HG03520 (cell line): ENCODE data around the gene ZNF18.

ENCODE experiments used
- ATAC-seq: cut with Tn5 transposase; IDR thresholded peaks from one replicate; pipeline ENCODE4 v1.9.1; 2021; ENCODE audit warnings: mild to moderate bottlenecking, moderate library complexity; ENCODE audit not compliant: unreplicated experiment

Gene ZNF18, protein sequence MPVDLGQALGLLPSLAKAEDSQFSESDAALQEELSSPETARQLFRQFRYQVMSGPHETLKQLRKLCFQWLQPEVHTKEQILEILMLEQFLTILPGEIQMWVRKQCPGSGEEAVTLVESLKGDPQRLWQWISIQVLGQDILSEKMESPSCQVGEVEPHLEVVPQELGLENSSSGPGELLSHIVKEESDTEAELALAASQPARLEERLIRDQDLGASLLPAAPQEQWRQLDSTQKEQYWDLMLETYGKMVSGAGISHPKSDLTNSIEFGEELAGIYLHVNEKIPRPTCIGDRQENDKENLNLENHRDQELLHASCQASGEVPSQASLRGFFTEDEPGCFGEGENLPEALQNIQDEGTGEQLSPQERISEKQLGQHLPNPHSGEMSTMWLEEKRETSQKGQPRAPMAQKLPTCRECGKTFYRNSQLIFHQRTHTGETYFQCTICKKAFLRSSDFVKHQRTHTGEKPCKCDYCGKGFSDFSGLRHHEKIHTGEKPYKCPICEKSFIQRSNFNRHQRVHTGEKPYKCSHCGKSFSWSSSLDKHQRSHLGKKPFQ

DNA sequence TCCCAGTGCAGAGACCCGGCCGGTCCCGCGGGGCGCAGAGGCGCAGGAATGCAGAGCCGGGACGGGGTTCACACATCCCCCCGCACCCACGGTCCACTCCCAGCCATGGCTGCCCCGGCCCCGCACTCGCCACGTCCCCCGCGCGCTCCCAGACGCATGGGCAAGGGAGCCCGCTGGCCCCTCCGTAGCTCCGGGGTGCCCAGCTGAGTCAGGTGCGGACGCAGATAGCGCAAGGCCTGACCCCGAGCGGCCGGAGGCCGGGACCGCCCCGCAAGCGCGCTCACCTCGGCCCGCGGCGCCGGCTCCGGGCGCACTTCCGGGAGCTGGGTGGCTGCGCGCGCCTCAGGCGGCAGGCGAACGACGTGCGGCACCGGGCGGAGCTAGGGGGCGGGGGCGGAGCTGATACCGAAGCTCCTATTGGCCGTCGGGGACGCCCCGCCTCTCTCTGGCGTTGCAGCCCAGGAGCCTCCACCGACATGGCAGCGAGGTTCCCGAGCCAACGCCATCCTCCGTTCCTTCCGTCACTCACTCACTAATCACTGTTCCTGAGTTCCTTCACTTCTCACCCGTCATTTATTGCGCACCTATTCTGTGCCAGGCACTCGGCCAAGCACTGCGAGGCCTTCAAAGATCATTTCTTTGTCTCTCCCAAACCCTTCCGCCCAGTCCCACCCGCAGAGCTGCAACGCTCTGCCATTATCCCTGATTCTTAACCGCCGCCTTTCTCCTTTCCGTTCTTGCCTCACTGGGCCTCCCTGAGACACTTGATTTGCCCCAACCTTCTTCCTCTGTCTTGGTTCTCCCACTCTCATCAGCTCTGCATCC, at the start of gene ZNF18:
Gene ZNF18, minus strand, starts transcription at position 329 of the 825 bp plus-strand sequence. CDS start 4,646 bp downstream, outside the sequence.
- ATAC-seq = peak; percentile 95

DNA sequence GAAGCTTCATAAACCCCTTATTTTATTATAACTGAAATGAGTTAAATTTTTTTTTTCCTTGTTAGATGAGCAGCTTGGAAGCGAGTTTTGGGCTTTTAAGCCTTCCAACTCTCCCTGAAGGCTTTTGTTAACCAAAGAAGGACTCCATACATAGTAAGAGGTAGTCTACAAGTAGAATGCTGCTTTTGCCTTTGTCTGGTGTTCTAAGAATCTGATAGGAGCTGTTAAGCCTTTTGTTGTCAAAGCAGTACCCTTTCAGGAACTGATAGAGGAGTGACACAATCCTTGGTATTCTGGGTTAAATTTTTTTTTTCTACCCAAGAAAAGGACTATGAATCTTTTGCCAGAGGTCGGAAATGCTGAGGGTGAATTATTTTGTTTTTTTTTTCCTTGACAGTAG, 49.5 kb upstream of the ZNF18 start:
- no peak for ATAC-seq

DNA sequence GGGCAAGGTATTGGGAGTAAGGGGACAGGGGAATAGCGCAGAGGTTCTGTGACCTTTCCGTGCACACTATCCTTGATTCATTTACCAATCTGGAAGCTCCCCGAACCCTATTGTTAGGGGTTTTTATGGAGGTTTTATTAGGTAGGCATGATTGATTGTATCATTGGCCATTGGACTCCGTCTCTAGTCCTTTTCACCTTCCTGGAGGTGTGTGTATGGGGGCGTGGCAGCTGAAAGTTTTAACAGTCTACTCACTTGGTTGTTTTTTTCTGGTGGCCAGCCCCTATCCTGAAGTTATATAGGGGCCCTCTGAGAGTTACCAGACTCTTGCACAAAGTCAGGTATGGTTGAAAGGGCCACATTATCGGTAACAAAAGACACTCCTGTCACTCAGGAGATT, 46.4 kb upstream of the ZNF18 start:
- ATAC-seq = no peak

DNA sequence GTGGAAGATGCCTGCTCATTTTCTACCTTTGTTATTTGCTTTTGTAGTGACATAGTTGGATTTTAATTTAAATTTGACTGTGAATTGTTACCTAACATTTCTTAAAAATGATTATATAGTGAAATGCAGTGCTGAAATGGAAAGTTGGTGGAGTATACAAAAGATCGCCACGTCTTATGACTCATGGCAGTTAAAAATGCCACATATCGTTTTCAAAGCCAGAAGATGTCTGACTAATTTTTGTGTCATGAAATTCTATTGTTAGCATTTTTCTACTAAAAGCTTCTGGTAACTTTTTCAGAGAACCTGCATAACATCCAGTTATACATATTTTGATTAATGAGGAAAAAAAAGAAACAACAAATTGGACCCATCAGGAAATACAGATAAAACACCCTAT, 44.0 kb upstream of the ZNF18 start:
- no peak for ATAC-seq

DNA sequence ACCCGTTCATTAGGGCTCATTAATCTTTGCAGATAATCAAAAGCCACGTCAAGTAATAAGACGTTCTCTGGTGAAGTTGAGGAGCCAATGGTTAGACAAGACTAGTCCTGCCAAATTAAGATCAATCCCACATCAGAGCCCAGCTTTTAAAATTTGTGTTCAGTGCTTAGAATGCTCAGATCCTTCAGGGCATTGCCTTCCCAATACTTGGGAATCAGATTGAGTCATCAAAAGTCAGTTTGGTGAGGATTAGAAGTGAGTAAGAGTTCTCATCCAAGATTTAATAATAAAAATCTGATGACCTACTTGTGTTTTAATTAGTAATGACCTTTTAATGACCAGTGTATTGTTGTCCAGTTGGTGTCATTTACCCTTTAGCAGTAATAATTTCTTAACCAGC, 43.2 kb upstream of the ZNF18 start:
- no peak for ATAC-seq

DNA sequence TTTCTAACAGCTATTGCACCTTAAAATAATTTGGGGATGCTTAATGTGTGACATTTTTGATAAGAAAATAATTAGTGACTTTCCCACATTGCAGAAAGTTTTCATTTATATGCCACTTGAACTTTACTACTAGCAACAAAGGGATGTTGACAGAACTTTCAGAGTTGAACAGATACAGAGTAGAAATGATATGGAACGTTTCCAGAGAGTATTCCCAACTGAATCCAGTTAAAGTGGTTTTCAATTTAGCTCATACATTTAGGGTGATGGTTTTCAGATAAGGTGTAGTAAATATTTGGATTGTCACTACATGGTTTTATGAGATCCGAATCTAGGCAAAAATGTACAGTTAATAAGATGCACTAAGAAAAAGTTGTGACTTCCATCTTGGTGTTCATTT, 40.7 kb upstream of the ZNF18 start:
- no peak for ATAC-seq

DNA sequence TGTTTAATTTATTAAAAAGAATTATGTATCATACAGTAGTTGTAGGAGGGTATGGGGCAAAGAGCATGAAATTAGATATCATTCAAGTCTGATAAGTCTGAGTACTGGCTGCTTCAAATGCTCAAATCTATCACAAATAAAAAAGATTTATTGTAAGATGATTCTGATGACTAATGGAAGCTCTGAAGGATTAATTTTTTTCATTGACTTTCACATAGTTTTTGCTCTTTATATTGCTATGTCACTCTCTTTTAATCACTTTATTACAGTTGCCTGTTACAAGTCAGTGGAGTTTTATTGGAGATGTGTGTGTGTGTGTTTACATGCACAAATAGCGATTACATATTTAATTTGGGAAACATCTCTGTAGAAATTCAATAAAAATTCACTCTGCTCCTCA, 38.4 kb upstream of the ZNF18 start:
- ATAC-seq = no peak

DNA sequence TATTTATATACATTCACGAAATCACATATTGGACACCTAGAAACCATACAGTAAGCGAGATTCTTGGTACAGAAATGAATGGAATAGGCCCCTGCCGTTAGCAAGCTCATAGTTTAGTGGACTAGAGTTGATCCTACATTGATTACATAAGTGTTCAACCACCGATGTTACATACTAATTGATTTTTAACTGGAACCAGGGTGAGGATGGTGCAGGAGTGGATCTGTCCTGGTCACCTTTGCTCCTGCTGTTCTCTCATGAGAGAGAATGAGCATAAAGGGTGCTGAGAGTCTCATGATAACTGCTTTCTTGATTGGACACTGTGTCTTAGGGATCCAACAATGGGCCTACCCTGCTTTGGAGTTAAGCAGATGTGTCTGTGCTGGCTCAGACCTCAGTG, 37.3 kb upstream of the ZNF18 start:
- ATAC-seq = no peak

DNA sequence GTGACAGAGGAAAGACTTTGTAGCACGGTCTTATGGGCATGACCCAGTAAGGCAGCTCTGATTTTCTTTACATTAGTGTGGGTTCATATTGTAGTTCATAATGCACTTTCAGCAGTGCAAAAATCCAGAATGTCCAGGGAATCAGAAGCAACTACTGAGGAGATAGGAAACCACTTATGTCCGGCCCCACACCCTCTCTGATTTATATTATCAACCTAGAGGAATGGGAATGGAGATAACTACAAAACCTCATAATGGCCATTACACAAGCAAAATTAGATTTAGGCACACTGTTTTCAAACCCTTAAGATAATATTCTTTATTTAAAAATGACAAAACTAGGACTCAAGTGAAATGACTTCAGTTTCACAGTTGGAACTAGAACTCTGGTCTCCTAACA, 31.3 kb upstream of the ZNF18 start:
- ATAC-seq = no peak

DNA sequence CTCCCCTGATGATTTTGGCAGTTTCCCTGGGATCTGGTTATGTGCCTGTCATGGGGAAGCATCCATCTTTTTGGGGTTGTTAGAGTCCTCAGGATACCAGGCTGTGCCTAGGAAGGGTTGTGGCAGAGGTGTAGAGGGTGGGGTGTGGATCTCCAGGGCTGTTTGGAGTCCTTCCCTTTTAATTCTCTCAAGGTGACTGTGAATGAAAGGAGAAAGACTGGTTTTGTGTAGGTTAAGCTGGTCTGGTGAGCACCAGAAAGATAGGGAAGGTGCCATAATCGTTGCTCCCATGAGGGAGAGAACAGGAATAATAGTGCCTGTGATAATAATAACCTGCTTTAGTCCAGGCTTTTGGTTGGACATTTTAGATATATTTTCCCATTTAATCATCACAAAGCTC, 30.4 kb upstream of the ZNF18 start:
- no peak for ATAC-seq

DNA sequence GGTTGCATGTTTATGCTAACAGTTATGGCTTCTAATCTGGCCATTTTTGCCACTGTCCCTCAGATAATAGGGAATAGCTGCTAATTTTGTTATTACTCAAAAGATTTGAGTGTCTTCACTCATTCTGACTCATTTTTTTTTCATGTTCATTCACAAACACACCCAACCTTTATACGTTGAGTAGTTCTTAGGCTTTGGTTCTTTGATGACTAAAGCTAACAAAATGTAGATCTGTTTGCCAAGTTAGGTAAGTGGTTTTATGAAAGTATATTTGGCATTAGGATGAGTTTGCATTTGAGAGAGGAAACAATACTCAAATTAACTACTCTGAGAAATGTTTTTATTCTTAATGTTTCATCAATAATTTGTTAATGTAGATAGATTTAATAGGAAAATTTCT, 27.1 kb upstream of the ZNF18 start:
- ATAC-seq = no peak

DNA sequence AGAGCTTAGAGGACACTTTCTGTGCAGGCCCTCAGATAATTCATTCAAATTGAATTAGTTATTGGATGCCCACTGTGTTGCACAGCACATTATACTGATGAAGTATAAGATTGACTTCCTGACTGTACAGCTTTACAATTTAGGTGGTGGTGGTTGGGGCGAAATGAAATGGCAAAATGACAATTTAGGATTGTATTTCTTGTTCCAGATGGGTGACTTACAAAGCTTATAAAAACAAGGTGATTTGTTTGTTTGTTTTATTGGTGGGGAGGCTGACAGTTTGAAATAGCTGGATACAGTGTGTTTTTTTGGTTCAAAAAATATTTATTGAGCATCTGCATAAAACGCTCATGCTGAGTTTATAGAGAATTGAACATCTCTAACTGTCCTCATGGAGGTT, 25.0 kb upstream of the ZNF18 start:
- no peak for ATAC-seq

DNA sequence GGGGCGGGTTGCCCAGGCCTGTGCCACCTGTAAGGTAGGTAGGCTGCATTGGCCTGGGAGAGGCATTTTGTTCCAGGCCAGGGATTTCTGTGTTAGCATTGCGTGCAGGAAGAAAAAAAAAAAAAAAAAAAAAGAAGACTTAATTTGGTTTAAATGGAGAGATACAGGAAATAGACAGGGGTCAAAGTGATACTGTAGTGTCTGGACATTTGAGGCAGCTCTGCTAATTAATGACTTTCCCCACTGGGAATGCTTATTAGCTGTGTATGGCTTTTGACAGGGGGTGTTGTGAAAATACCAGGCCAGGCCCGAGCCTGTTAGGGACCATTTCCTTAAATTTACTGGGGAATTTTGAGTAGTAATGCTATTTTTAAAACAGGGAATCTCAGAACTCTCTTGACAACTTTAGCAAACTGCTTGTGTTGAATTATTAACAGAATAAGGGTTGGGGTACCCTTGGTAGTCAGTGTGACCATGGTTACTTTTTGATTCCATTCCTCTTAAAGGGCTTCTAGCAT, 24.4 kb upstream of the ZNF18 start:
- ATAC-seq = no peak

DNA sequence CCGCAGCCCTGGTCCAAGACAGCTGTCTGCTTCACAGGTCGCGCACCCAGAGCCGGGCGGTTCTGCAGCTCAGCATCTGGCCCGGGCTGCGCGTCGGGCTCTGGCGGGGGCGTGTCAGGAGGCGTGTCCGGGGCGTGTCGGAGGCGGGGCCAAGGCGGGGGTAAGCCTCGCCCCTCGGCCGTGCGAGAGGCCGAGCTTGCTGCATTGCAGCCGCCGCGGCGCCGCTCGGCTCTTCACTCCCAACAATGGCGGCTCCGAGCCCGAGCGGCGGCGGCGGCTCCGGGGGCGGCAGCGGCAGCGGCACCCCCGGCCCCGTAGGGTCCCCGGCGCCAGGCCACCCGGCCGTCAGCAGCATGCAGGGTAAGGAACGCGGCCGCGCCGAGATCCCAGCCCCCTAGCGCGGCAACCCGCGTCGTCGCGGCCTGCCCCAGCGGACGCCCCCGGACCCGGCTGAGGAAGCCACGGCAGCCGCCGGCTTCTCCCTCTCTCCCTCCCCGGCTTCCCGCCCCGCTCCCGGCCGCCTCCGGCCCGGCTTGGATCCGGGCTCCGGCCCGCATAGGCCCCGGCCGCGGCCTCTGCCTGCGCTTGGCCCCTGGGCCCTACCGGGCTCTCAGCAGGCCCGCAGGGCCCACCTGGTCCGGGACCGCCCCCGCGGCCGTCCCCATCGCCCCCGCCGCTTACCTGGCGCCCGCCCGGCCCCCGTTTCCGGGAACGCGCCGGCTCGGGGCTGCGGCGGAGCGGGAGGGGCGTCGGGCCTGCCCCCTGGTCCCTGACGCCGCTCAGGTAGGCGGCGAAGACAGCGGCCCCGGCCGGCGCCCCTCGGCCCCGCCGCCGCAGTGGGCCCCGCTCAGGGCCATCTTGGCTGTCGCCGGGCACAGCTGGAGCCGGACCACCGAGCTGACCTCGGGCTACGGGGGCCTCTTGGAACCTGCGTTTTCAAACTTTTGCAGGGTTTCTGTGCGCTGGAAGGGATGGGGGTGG, 23.7 kb upstream of the ZNF18 start, which contains the start of gene MAP2K4:
Gene MAP2K4, plus strand, starts transcription at position 236 of the 981 bp plus-strand sequence. Its CDS starts 10 bp downstream, at position 246.
- ATAC-seq = peak; percentile 88

DNA sequence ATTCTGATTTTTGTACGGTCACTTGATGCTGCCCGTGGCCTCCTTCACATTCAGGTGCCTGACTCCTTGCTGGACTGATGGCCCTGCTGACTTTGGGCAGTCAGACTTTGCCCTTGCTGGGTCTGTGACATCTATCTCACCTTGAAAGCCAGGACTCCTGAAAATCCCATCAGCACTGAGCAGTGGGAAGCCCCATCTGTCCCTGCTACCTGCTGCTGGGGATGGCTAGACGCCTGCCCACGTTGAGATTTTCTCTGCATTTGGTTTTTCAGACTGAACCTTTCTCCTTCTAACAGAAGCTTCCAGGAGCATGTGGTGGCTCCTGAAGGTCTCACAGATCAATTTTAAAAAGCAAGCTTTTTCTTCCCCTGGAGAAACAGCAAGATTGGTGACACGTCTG, 10.2 kb upstream of the ZNF18 start:
- no peak for ATAC-seq

DNA sequence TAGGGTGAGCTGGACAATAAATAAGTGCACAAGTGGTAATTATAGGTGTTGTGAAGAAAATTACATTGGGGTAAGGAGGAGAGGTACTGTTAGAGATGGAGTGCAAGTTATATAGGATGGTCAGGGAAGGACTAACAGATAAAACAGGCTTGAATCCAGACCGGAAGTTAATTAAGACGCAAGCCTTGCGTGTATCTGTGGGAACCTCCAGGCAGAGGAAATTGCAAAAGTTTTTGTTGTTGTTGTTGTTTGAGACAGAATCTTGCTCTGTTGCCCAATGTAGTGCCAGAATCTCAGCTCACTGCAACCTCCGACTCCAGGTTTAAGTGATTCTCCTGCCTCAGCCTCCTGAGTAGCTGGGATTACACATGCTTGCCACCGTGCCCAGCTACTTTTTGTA, 2.4 kb upstream of the ZNF18 start:
- no peak for ATAC-seq

DNA sequence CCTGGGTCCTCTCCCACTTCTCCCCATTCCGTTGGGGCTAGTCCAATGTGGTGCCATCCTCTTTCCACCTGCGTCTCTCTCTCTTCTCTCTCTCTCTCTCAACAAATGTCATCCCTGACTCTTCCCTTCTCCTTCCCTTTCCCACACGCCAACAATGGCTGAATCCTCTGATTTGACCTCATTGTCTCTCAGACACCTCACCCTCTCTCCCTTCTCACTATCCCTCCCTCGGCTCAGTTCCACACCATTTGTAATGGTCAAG, 628 bp upstream of the ZNF18 start:
- ATAC-seq = no peak

DNA sequence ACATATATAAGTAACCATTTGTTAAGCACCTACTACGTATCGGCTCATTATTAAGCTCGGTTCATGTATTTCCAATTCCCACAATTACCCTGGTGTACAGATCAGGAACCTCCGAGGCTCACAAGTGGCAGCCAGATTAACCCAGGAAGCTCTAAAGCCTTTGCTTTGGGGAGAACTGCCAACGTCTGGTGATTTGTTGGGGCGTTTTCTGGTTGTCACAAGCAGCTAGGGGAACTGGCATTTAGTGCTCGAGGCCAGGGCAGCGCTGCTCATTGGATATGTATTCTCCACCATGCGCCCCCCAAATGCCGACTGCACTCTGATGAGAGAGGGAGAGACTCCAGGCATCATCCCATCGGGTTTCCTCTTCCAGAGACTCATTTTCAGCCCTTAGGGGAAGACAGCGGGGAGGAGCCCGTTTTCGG, 541 bp downstream of the ZNF18 start:
- ATAC-seq = peak; percentile 35

DNA sequence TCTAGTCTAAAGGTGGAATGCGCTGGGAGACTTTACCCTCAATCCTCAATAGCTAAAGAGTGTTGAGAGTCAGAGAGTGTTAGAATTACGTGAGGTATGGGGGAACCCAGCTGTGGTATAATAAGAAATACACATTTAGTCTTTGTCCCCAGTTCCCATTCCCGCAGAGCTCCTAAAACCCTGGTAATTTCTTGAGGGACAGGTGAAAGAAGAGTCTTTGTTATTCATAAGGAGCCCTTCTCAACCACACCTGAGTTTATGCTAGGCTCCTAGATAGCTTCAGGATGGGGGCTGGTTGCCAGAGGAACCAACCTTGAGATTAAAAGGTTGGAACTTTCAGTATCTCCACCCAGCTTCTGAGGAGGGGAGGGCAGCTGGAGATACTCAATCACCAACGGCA, 5.8 kb downstream of the ZNF18 start:
- no peak for ATAC-seq

DNA sequence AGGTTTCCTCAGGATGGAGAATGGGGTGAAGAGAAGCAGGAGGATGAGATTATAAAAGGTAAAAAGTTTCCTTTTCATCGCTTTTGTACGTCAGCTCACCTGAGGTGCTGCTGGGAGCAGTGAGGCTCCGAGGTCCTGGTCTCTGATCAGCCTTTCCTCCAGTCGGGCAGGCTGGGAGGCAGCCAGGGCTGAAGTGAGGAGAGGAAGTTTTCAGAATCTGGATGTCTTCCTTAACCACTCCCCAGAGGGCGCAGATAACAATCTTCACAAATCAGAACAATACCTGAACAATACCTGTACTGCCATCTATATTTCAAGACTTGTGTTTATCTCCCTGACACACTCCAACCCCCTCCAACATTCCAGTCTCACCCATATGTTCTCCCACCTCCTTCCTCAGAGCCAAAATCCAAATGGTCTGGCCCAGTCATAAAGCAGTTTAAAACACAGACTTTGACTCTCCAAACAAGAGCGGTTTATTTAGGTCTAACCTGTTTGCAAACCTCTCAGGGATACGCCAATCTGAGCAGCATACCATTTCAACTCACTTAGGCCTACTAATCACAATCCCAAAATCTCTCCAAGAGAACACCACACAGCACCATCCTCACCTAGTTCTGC, 6.8 kb downstream of the ZNF18 start:
- ATAC-seq = no peak
